Immature natural killer cell (primary cell): ENCODE measurements around the gene MINDY1. TPM values are rescaled to one million over a fixed set of nuclear protein-coding genes. Genes with fewer than 3 reads are reported as not detected.
A peak's percentile ranks its signal among the peaks of the same experiment; 100 is the strongest.

Experiments used
- DNase-seq, 3 donors: peaks; one replicate each; pipeline ENCODE4 v3.0.0; 2022; ENCODE audit warnings: mixed read lengths in 1 of 3
- H3K27ac Mint-ChIP-seq, 6 donors: one replicate each; pipeline ENCODE4 v1.8.0; 2020; ENCODE audit warnings: mixed read lengths in 6 of 6, mild to moderate bottlenecking in 5 of 6, inconsistent platforms in 4 of 6, moderate library complexity in 3 of 6
- H3K27me3 Mint-ChIP-seq, 3 donors: one replicate each; pipeline ENCODE4 v1.8.0; 2020 to 2021; ENCODE audit warnings: low read depth in 3 of 3, mild to moderate bottlenecking in 3 of 3, mixed read lengths in 3 of 3, moderate library complexity in 3 of 3, inconsistent platforms in 1 of 3
- H3K36me3 Mint-ChIP-seq, 3 donors: one replicate each; pipeline ENCODE4 v1.8.0; 2020; ENCODE audit warnings: mixed read lengths in 3 of 3, inconsistent platforms in 2 of 3, mild to moderate bottlenecking in 2 of 3
- H3K4me1 Mint-ChIP-seq, 2 donors: one replicate each; pipeline ENCODE4 v1.8.0; 2020; ENCODE audit warnings: inconsistent platforms in 2 of 2, mild to moderate bottlenecking in 2 of 2, mixed read lengths in 2 of 2, moderate library complexity in 1 of 2
- H3K4me3 Mint-ChIP-seq, 5 donors: one replicate each; pipeline ENCODE4 v1.8.0; 2020; ENCODE audit warnings: mild to moderate bottlenecking in 5 of 5, mixed read lengths in 5 of 5, inconsistent platforms in 3 of 5, moderate library complexity in 3 of 5
- H3K9me3 Mint-ChIP-seq, 6 donors: one replicate each; pipeline ENCODE4 v1.8.0; 2020; ENCODE audit warnings: mild to moderate bottlenecking in 6 of 6, mixed read lengths in 6 of 6, inconsistent platforms in 4 of 6, moderate library complexity in 3 of 6
- polyA plus RNA-seq, 3 donors: library from polyadenylated mRNA; unstranded; fragments of 300-500 nt; fragmentation: Illumina TruSeq; gene quantifications; one replicate each; pipeline ENCODE4 v1.2.3, GENCODE V29; 2021

Gene MINDY1
- polyA plus RNA-seq, 3 donors from 2014 or later: 2.1 to 5.1 (median 3.6) TPM

- Mint-ChIP-seq H3K27me3 (peaks cover 0 to 4% (median 3%) of the 10 kb centered on the region in 3 donors), H3K27ac (peak overlapping the region in 3 of 6 donors; percentile 16 to 66 (median 27)), H3K4me1 (peaks cover 0 to 7% of the 10 kb centered on the region in 2 donors), H3K9me3 (no peaks in the 10 kb centered on the region), H3K36me3 (peaks cover 0 to 4% (median 0%) of the 10 kb centered on the region in 3 donors), H3K4me3 (peak overlapping the region in 3 of 5 donors; percentile 29 to 59 (median 49))
- peak; percentile 40 to 54 (median 45) for DNase-seq
These were observed 10.8 kb downstream of the MINDY1 start for GRCh38 chr1:150995896-150996295.

DNA sequence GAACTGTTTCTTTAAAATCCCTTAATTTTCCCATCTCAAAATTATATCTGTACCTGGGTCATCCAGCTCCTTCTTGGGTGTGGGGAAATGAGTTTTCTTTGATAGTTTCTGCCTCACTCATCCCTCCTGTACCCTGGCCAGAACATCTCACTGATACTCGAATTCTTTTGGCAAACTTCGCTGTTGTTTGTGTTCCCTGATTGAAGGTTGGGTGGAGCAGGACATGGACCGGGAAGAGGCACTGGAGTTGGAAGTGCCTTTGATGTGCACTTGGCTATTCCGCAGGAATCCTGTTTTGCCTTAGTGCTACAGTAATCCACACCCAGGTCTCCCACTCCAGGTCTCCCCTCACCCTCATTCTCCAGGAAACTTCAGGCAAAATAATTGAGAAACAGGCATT lies 11.2 kb downstream of the MINDY1 start:
- no peak for DNase-seq
- H3K4me3 Mint-ChIP-seq: peak overlapping the region in 1 of 5 donors; percentile 59

GRCh38 chr1:150994248-150994647 lies 12.5 kb downstream of the MINDY1 start:
- H3K27ac Mint-ChIP-seq: peak overlapping the region in 1 of 6 donors; percentile 51
- DNase-seq: no peak
- no peaks in the 10 kb centered on the region for H3K9me3 Mint-ChIP-seq
- peaks cover 0 to 7% of the 10 kb centered on the region in 2 donors for H3K4me1 Mint-ChIP-seq
- peaks cover 0 to 4% (median 0%) of the 10 kb centered on the region in 3 donors for H3K27me3 Mint-ChIP-seq
- no peak overlapping the region for H3K4me3 Mint-ChIP-seq
- H3K36me3 Mint-ChIP-seq: no peaks in the 10 kb centered on the region

More for the DNA sequence above, 11.2 kb downstream of the MINDY1 start:
- Mint-ChIP-seq H3K9me3 (no peaks in the 10 kb centered on the region), H3K36me3 (peaks cover 0 to 1% (median 0%) of the 10 kb centered on the region in 3 donors), H3K27ac (peak overlapping the region in 3 of 6 donors; percentile 16 to 66 (median 27)), H3K27me3 (peaks cover 0 to 4% (median 1%) of the 10 kb centered on the region in 3 donors), H3K4me1 (peaks cover 0 to 7% of the 10 kb centered on the region in 2 donors)

GRCh38 chr1:150992626-150993025 lies 14.1 kb downstream of the MINDY1 start:
- no peak for DNase-seq
- Mint-ChIP-seq H3K9me3 (no peaks in the 10 kb centered on the region), H3K36me3 (no peaks in the 10 kb centered on the region), H3K4me1 (peaks cover 0 to 7% of the 10 kb centered on the region in 2 donors), H3K4me3 (no peak overlapping the region), H3K27ac (no peak overlapping the region), H3K27me3 (peaks cover 0 to 6% (median 0%) of the 10 kb centered on the region in 3 donors)

DNA sequence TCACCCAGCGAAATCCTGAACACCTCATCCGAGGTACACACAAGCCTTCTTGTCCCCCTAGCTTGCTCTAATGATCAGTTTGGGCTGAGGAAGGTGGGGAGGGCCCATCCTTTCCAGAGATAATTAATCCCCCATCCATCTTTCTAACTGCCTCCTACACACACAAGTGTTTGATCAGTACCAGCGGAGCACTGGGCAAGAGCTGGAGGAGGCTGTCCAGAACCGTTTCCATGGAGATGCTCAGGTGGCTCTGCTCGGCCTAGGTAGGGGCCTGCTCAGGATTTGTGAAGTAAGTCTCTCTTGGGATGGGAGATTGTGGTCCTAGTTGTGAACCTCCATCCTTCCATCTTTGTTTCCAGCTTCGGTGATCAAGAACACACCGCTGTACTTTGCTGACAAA lies 18.8 kb downstream of the MINDY1 start:
- Mint-ChIP-seq H3K36me3 (no peaks in the 10 kb centered on the region), H3K9me3 (no peaks in the 10 kb centered on the region), H3K27me3 (peaks cover 0 to 4% (median 0%) of the 10 kb centered on the region in 3 donors), H3K4me1 (no peaks in the 10 kb centered on the region), H3K4me3 (no peak overlapping the region), H3K27ac (no peak overlapping the region)
- DNase-seq: no peak

DNA sequence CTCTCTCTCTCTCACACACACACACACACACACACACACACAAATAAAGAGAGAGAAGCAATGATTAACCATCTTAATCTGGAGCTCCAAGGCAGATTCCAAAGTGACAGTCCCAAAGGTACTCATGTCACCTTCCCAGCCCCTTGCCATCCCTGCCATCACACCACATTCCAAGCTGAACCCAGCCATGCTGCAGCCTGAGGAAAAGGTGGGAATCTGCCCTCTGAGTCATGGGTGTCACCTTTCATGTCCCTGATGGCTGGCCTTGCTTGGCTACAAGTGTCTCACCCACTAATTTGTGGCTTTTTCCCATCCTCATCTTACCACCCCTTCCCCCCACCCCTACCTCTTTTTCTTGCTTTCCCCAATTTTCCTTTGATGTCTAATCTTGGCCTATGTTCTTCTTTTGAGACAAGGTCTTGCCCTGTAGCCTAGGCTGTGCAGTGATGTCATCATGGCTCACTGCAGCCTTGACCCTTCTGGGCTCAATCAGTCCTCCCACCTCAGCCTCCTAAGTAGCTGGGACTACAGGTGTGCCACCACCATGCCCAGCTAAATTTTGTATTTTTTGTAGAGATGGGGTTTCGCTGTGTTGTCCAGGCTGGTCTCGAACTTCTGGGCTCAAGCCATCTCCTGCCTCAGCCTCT lies 21.4 kb downstream of the MINDY1 start:
- no peak overlapping the region for H3K27ac Mint-ChIP-seq

DNA sequence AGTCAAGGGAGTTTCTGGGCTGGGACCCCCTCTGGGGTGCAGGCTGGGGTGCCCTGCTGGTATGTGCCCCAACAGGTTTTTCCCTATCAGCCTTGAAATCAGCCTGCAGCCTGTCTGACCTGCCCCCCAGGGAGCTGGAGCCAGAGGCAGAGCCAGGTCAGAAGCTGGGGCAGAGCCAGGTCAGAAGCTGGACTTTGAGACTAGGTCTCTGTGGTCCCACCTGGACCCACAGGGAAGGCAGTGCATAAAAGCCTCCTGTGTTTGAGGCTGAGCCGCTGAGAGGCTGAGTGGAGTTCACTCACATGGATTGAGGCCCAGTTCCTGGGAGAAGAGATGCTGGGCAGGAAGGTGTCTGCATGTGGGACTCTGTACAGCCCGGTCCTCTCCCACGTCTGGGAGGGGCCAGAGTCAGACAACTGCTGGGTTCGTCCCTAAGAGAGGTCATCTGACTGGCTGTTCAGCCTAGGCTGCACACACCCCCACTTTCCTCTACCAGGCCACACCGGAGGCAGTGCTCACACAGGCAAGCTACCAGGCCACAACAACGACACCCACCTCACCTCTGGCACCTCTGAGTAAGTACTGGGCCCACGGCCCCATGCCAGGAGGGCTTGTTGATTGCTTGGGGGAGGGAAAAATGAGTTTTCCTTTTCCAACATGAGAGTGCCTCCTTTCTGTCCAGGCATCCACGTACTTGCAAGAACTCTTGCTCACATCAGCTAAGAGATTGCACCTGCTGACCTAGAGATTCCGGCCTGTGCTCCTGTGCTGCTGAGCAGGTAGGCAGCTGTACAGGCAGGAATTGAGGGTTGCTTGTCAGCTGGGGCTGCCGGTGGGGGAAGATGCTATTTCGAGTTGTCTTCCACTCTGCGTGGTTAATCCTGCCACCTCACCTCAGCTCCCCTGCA lies 24.6 kb downstream of the MINDY1 start, which contains the start of gene ANXA9:
Gene ANXA9, plus strand, starts transcription at position 488 of the 908 bp plus-strand sequence. CDS start 814 bp downstream, outside the sequence.
- peaks cover 0 to 2% (median 0%) of the 10 kb centered on the region in 3 donors for H3K27me3 Mint-ChIP-seq
- H3K27ac Mint-ChIP-seq: no peak within 1 kb of the TSS
- no peaks in the 10 kb centered on the region for H3K36me3 Mint-ChIP-seq
- no peak within 1 kb of the TSS for H3K4me3 Mint-ChIP-seq
- H3K9me3 Mint-ChIP-seq: no peaks in the 10 kb centered on the region
- peaks cover 15 to 23% of the 10 kb centered on the region in 2 donors for H3K4me1 Mint-ChIP-seq
- no peak for DNase-seq

More for the DNA sequence above, 21.4 kb downstream of the MINDY1 start:
- no peaks in the 10 kb centered on the region for H3K4me1 Mint-ChIP-seq
- no peak overlapping the region for H3K4me3 Mint-ChIP-seq
- peaks cover 0 to 2% (median 0%) of the 10 kb centered on the region in 3 donors for H3K27me3 Mint-ChIP-seq
- no peak for DNase-seq
- no peaks in the 10 kb centered on the region for H3K36me3 Mint-ChIP-seq
- H3K9me3 Mint-ChIP-seq: no peaks in the 10 kb centered on the region

DNA sequence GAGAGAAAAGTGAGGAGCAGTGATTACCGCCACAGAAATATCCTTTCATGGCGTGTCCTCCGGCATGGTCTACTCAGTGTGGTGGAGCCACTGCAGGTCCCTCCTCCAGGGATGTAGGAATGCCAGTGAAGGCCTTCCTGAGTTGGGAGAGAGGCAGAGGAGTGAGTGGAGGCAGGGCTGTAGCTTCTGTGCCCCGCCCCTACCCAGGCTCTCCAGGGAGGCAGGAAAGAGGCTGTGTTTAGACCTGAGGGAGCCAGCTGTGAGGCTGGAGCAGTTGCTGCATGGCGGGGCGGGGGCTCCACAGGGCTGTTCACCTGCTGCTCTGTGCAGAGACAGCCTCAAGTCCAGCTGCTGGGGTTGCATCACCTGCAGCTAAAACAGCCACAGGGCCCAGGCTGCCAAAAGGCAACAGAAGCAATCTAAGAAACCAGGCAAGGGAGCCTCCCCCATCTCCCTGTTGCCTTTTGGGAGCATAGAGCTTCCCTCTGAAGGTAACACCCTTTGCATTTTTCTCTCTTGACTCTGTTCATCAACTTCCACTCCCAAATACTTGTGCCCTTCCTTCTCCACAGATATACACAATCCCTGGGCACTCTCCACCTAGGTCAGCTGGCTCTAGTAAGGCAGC lies 25.4 kb downstream of the MINDY1 start:
- no peak overlapping the region for H3K27ac Mint-ChIP-seq
- DNase-seq: no peak
- peaks cover 23 to 30% of the 10 kb centered on the region in 2 donors for H3K4me1 Mint-ChIP-seq
- peaks cover 0 to 3% (median 2%) of the 10 kb centered on the region in 3 donors for H3K27me3 Mint-ChIP-seq
- no peak overlapping the region for H3K4me3 Mint-ChIP-seq
- no peaks in the 10 kb centered on the region for H3K9me3 Mint-ChIP-seq
- H3K36me3 Mint-ChIP-seq: no peaks in the 10 kb centered on the region

DNA sequence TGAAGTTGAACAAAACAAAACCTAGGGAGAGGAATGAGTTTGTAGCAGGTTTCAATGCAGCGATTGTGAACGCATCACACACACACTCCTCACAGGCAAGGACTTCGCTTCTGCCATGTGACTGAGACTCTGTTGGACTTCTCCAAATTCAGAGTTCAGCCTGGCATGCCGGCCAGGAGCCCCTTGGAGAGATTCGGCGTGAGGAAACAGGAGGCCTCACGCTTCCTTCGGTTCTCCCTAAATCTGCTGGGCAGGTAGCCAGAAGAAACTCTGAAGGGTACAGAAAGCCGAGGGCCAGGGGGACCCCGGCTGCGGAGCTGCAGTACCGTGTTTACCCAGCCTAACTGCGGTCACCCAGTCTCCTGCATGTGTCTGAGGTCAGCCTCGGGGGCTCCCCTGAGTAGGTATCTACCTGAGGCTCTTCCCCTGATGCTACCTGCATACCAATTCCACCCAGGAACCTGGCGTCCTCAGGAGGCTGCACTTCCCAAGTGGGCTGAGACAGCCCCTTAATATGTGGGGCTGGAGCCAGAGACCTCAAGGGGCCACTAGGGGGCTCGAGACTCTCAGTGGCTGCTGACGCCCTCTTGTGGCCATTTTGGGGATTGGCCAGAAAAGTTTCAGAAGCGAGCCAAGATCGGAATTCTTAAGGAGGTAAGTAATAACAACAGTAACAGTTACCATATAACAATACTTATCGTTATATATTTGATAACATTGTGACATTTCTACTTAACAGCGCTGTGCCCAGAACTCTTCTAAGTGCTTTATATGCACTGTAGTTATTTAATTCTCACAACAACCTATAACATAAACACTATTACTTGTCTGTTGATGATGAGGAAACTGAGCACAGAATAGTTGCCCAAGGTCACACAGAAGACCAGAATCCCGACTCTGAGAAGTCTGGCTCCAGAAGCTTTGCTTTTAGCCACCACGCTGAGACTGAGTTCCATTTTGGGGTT lies 27.3 kb downstream of the MINDY1 start:
- Mint-ChIP-seq H3K4me3 (peak overlapping the region; percentile 27 to 66 (median 43)), H3K27me3 (peaks cover 0 to 7% (median 2%) of the 10 kb centered on the region in 3 donors), H3K9me3 (no peaks in the 10 kb centered on the region), H3K36me3 (no peaks in the 10 kb centered on the region), H3K4me1 (peaks cover 32 to 42% of the 10 kb centered on the region in 2 donors), H3K27ac (peak overlapping the region in 5 of 6 donors; percentile 18 to 73 (median 57))
- DNase-seq: peak; percentile 82 to 85 (median 84)

GRCh38 chr1:150976879-150977694 lies 29.6 kb downstream of the MINDY1 start:
- no peaks in the 10 kb centered on the region for H3K36me3 Mint-ChIP-seq
- peak overlapping the region; percentile 64 to 85 (median 80) for H3K4me3 Mint-ChIP-seq
- H3K27me3 Mint-ChIP-seq: peaks cover 0 to 11% (median 2%) of the 10 kb centered on the region in 3 donors
- peak; percentile 52 to 74 (median 56) for DNase-seq
- H3K9me3 Mint-ChIP-seq: no peaks in the 10 kb centered on the region
- peak overlapping the region; percentile 71 to 91 (median 88) for H3K27ac Mint-ChIP-seq
- H3K4me1 Mint-ChIP-seq: peaks cover 49 to 61% of the 10 kb centered on the region in 2 donors

DNA sequence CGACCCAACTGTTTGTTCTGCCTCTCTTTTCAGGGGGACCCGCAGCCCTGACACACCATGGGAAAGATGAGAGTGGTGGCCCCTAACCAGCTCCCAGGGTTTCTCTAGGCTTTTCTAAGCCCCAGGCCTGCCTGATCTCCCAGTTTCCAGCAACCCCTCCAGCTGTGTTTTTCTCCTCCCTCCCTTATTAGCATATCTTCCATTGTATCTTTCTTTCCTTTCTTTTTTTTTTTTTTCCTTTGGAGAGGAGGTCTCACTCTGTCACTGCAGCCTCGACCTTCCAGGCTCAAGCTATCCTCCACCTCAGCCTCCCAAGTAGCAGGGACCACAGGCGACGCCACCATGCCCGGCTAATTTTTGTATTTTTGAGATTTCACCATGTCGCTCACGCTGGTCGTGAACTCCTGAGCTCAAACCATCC lies 30.3 kb downstream of the MINDY1 start:
- DNase-seq: no peak
- H3K27ac Mint-ChIP-seq: peak overlapping the region; percentile 71 to 91 (median 88)
- peak overlapping the region; percentile 64 to 85 (median 80) for H3K4me3 Mint-ChIP-seq
- H3K4me1 Mint-ChIP-seq: peaks cover 56 to 67% of the 10 kb centered on the region in 2 donors
- no peaks in the 10 kb centered on the region for H3K36me3 Mint-ChIP-seq
- no peaks in the 10 kb centered on the region for H3K9me3 Mint-ChIP-seq
- peaks cover 0 to 11% (median 2%) of the 10 kb centered on the region in 3 donors for H3K27me3 Mint-ChIP-seq
